WTC11 (cell line): ENCODE measurements around the gene BRSK1. TPM values are rescaled to one million over a fixed set of nuclear protein-coding genes. Genes with fewer than 3 reads are reported as not detected.
A peak's percentile ranks its signal among the peaks of the same experiment; 100 is the strongest.

ENCODE experiments used
- ATAC-seq: fragments of 200-7000 bp; cut with Tn5 transposase; 2 replicates; pipeline ENCODE4 v1.10.0; 2021; ENCODE audit warnings: mild to moderate bottlenecking, moderate library complexity
- CTCF ChIA-PET: fragments of 300-600 bp; sonication (Branson Sonifier 250); formaldehyde crosslinking; loops from one replicate; lab custom pipeline; 2021; ENCODE audit warnings: antibody characterized with exemption; lab: Charles Lee
- POLR2A ChIA-PET: fragments of 350-600 bp; sonication (Branson Sonifier 250); formaldehyde crosslinking; loops from one replicate; lab custom pipeline; 2021; ENCODE audit warnings: antibody characterized with exemption; lab: Charles Lee
- DNase-seq: peaks from one replicate; pipeline ENCODE4 v3.0.0; 2021; ENCODE audit warnings: low spot score
- H3K27ac Mint-ChIP-seq: 2 replicates; pipeline ENCODE4 v1.8.0; 2021; ENCODE audit warnings: mixed read lengths
- H3K27me3 Mint-ChIP-seq: 2 replicates; pipeline ENCODE4 v1.8.0; 2021; ENCODE audit warnings: low read depth, mild to moderate bottlenecking, moderate library complexity, mixed read lengths
- H3K36me3 Mint-ChIP-seq: 2 replicates; pipeline ENCODE4 v1.8.0; 2021; ENCODE audit warnings: mixed read lengths
- H3K4me1 Mint-ChIP-seq: 2 replicates; pipeline ENCODE4 v1.8.0; 2022; ENCODE audit warnings: mixed read lengths
- H3K4me3 Mint-ChIP-seq: 2 replicates; pipeline ENCODE4 v1.8.0; 2021; ENCODE audit warnings: mild to moderate bottlenecking, moderate library complexity, mixed read lengths
- H3K9me3 Mint-ChIP-seq: 2 replicates; pipeline ENCODE4 v1.8.0; 2021; ENCODE audit warnings: mixed read lengths
- ELF4 ChIP-seq: sonication (generic); formaldehyde crosslinking; IDR thresholded peaks from 2 replicates; pipeline ENCODE4 v1.8.1; 2022; ENCODE audit warnings: low read depth, mild to moderate bottlenecking, moderate library complexity, missing genetic modification reagents
- ETV6 ChIP-seq: sonication (generic); formaldehyde crosslinking; IDR thresholded peaks from 2 replicates; pipeline ENCODE4 v1.8.1; 2022; ENCODE audit warnings: mild to moderate bottlenecking, missing genetic modification reagents
- FOXK1 ChIP-seq: sonication (generic); formaldehyde crosslinking; IDR thresholded peaks from 2 replicates; pipeline ENCODE4 v1.8.0; 2022; ENCODE audit warnings: mild to moderate bottlenecking, moderate library complexity, missing genetic modification reagents
- RORB ChIP-seq: fragments of 250-450 bp; sonication (Bioruptor Pico); IDR thresholded peaks from 2 replicates; pipeline ENCODE4 v1.9.0; 2021; ENCODE audit warnings: mild to moderate bottlenecking
- ZNF416 ChIP-seq: fragments of 250-450 bp; sonication (Bioruptor Pico); IDR thresholded peaks from 2 replicates; pipeline ENCODE4 v1.9.0; 2021; ENCODE audit warnings: mild to moderate bottlenecking, inconsistent platforms
- total RNA-seq: library from RNA; stranded (reverse); gene quantifications from 3 replicates; pipeline ENCODE4 v1.2.3, GENCODE V29; 2021
- TF ChIP-seq, protein P1 (sequence below): sonication (generic); formaldehyde crosslinking; IDR thresholded peaks from 2 replicates; pipeline ENCODE4 v1.8.0; 2022; ENCODE audit warnings: mild to moderate bottlenecking, missing genetic modification reagents
- TF ChIP-seq, protein P2 (sequence below): sonication (generic); formaldehyde crosslinking; IDR thresholded peaks from 2 replicates; pipeline ENCODE4 v1.8.0; 2022; ENCODE audit warnings: mild to moderate bottlenecking, missing genetic modification reagents
- TF ChIP-seq, protein P3 (sequence below): fragments of 250-450 bp; sonication (Bioruptor Pico); IDR thresholded peaks from 2 replicates; pipeline ENCODE4 v1.8.0; 2021; ENCODE audit warnings: mild to moderate bottlenecking
- TF ChIP-seq, protein P4 (sequence below): sonication (generic); formaldehyde crosslinking; IDR thresholded peaks from 2 replicates; pipeline ENCODE4 v1.8.1; 2022; ENCODE audit warnings: mild to moderate bottlenecking, missing genetic modification reagents, moderate library complexity, borderline replicate concordance
- TF ChIP-seq, protein P5 (sequence below): sonication (generic); formaldehyde crosslinking; IDR thresholded peaks from 2 replicates; pipeline ENCODE4 v1.8.1; 2022; ENCODE audit warnings: mild to moderate bottlenecking, moderate library complexity, missing genetic modification reagents
- TF ChIP-seq, protein P6 (sequence below): sonication (generic); formaldehyde crosslinking; IDR thresholded peaks from 2 replicates; pipeline ENCODE4 v1.8.1; 2022; ENCODE audit warnings: low read depth, missing genetic modification reagents, borderline replicate concordance
- TF ChIP-seq, protein P7 (sequence below): fragments of 200-600 bp; IDR thresholded peaks from 2 replicates; pipeline ENCODE4 v1.8.0; 2022; ENCODE audit warnings: antibody characterized with exemption

Gene BRSK1
- total RNA-seq, 1 experiment from 2014 or later = 52.4 TPM

DNA sequence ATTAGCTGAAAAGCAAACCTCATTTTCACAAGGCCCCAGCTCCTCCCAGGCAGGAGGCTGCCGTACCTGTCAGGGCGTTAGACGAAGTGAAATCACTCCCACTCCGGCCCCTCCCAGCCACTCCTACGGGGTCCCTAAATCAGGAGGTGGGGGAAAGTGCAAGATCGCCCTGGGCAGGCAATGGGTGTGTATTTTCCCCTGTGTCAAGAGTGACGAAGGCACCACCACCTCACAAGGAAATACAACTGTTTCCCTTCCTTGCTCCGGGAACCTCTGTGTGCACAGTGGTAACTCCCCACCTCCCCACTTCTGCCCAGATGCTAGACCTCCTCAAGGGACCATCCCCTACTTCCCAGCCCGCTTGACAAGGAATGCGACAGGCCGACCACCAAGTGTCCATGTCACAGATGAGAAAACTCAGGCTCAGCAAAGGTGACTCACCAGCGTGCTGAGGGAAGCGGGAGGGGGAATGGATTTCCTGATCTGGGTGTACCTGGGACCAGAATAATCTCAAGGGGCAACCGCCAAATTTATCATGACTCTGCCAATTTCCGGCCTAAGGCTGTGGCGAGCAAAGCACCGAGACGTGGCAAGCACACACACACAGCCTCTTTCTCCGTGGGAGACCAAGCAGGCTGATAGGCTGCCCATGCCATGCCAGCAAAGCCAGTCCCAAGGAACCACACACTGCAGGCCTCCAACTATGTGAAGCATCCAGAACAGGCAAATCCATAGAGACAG is 32.3 kb upstream of the BRSK1 start (continued):
- TF ChIP-seq, protein P1, sequence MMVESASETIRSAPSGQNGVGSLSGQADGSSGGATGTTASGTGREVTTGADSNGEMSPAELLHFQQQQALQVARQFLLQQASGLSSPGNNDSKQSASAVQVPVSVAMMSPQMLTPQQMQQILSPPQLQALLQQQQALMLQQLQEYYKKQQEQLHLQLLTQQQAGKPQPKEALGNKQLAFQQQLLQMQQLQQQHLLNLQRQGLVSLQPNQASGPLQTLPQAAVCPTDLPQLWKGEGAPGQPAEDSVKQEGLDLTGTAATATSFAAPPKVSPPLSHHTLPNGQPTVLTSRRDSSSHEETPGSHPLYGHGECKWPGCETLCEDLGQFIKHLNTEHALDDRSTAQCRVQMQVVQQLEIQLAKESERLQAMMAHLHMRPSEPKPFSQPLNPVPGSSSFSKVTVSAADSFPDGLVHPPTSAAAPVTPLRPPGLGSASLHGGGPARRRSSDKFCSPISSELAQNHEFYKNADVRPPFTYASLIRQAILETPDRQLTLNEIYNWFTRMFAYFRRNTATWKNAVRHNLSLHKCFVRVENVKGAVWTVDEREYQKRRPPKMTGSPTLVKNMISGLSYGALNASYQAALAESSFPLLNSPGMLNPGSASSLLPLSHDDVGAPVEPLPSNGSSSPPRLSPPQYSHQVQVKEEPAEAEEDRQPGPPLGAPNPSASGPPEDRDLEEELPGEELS (CRISPR knock-in tag) = no peak
- TF ChIP-seq, protein P2, sequence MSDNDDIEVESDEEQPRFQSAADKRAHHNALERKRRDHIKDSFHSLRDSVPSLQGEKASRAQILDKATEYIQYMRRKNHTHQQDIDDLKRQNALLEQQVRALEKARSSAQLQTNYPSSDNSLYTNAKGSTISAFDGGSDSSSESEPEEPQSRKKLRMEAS (CRISPR knock-in tag) = no peak
- TF ChIP-seq, protein P3, sequence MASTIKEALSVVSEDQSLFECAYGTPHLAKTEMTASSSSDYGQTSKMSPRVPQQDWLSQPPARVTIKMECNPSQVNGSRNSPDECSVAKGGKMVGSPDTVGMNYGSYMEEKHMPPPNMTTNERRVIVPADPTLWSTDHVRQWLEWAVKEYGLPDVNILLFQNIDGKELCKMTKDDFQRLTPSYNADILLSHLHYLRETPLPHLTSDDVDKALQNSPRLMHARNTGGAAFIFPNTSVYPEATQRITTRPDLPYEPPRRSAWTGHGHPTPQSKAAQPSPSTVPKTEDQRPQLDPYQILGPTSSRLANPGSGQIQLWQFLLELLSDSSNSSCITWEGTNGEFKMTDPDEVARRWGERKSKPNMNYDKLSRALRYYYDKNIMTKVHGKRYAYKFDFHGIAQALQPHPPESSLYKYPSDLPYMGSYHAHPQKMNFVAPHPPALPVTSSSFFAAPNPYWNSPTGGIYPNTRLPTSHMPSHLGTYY (CRISPR knock-in tag) = no peak
- TF ChIP-seq RORB (CRISPR knock-in tag) (no peak), FOXK1 (no peak)
- TF ChIP-seq, protein P4, sequence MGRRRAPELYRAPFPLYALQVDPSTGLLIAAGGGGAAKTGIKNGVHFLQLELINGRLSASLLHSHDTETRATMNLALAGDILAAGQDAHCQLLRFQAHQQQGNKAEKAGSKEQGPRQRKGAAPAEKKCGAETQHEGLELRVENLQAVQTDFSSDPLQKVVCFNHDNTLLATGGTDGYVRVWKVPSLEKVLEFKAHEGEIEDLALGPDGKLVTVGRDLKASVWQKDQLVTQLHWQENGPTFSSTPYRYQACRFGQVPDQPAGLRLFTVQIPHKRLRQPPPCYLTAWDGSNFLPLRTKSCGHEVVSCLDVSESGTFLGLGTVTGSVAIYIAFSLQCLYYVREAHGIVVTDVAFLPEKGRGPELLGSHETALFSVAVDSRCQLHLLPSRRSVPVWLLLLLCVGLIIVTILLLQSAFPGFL (CRISPR knock-in tag) = no peak
- TF ChIP-seq, protein P5, sequence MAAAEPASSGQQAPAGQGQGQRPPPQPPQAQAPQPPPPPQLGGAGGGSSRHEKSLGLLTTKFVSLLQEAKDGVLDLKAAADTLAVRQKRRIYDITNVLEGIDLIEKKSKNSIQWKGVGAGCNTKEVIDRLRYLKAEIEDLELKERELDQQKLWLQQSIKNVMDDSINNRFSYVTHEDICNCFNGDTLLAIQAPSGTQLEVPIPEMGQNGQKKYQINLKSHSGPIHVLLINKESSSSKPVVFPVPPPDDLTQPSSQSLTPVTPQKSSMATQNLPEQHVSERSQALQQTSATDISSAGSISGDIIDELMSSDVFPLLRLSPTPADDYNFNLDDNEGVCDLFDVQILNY (CRISPR knock-in tag) = no peak
- TF ChIP-seq, protein P6, sequence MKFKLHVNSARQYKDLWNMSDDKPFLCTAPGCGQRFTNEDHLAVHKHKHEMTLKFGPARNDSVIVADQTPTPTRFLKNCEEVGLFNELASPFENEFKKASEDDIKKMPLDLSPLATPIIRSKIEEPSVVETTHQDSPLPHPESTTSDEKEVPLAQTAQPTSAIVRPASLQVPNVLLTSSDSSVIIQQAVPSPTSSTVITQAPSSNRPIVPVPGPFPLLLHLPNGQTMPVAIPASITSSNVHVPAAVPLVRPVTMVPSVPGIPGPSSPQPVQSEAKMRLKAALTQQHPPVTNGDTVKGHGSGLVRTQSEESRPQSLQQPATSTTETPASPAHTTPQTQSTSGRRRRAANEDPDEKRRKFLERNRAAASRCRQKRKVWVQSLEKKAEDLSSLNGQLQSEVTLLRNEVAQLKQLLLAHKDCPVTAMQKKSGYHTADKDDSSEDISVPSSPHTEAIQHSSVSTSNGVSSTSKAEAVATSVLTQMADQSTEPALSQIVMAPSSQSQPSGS = no peak
- TF ChIP-seq, all 79 proteins: peak for 0

DNA sequence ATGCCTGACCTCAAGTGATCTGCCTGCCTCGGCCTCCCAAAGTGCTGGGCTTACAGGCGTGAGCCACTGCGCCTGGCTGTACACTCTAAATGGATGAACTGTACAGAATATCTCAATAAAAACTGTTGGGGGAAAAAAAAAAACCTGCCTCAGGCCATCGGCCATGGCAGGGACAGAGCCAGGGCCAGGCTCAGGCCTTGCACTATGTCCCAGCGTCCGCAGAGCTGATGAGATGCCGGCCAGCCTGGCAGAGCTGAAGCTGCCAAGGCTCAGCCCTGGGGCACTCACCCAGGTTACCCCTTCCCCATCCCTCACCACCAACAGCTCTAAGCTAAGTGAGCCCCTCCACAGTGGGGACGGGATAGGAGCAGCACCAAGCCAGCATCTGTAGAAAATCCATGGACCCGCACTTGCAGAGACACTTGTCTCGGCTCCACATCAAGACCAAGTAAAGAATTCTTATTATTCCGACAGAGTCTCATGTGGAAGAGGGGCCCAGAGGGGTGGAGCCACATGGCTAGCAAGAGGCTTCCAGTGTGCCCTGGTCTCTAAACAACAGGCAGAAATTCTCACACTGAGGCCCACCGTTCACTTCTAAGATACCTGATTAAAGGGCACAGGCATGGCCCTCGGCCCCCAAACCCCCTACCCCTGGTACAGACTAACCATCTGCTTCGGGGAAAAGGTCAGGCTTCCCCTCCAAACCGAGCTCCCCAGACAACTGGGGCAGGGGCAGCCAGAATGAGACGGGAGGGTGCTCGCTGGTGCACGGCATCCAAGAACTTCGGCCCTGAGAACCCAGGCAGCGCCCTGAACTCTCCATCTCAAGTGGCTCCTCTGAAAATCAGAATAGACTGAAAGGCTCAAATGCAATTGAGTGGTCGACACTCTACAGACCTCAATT is 30.8 kb upstream of the BRSK1 start:
- Mint-ChIP-seq H3K4me1 (peaks cover 44% of the 10 kb centered on the region), H3K27ac (peak overlapping the region; percentile 88), H3K27me3 (no peaks in the 10 kb centered on the region), H3K4me3 (no peak overlapping the region), H3K36me3 (no peaks in the 10 kb centered on the region), H3K9me3 (no peaks in the 10 kb centered on the region)
- ATAC-seq = no peak
- CTCF ChIA-PET = interaction anchor here (1.8 to 2.1 kb wide), 2 partner anchors 48 to 112 kb away, joined by 5 to 10 read pairs; no protein-coding TSS in a partner anchor
- no peak for TF ChIP-seq ELF4
- no peak for TF ChIP-seq ETV6 (CRISPR knock-in tag)
- TF ChIP-seq, protein P7, sequence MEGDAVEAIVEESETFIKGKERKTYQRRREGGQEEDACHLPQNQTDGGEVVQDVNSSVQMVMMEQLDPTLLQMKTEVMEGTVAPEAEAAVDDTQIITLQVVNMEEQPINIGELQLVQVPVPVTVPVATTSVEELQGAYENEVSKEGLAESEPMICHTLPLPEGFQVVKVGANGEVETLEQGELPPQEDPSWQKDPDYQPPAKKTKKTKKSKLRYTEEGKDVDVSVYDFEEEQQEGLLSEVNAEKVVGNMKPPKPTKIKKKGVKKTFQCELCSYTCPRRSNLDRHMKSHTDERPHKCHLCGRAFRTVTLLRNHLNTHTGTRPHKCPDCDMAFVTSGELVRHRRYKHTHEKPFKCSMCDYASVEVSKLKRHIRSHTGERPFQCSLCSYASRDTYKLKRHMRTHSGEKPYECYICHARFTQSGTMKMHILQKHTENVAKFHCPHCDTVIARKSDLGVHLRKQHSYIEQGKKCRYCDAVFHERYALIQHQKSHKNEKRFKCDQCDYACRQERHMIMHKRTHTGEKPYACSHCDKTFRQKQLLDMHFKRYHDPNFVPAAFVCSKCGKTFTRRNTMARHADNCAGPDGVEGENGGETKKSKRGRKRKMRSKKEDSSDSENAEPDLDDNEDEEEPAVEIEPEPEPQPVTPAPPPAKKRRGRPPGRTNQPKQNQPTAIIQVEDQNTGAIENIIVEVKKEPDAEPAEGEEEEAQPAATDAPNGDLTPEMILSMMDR = no peak
- TF ChIP-seq, protein P2 (CRISPR knock-in tag) = no peak
- TF ChIP-seq ZNF416 (CRISPR knock-in tag) = no peak
- POLR2A ChIA-PET = no interaction called here
- no peak for DNase-seq
